GM19452 (cell line): ENCODE data around the gene DENND4A.
"Not testable (repeated sequence)": the region's sequence is repeated elsewhere in the genome, so short reads cannot be mapped to it uniquely, and the experiment has no call there.

ENCODE experiments used
- ATAC-seq: cut with Tn5 transposase; IDR thresholded peaks from one replicate; pipeline ENCODE4 v1.9.1; 2021; ENCODE audit not compliant: unreplicated experiment

The DENND4A gene

GRCh38 chr15:65789759-65790425 lies 2.2 kb downstream of the DENND4A start:
- no peak for ATAC-seq

DNA sequence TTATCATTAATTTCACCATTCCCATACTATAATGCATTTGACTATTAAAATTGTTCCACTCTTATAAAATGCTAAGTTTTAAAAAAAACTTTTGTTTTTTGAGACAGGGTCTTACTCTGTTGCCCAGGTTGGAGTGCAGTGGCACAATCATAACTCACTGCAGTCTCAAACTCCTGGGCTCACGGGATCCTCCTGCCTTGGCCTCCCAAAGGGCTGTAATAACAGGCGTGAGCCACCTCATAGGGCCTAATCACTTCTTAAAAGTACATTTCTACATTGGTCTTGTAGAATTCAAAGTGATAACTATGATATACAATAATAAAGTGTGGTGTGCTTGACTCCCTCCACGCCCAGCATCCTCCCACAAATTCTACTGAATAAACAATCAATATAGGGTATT lies 3.0 kb downstream of the DENND4A start:
- ATAC-seq: no peak

DNA sequence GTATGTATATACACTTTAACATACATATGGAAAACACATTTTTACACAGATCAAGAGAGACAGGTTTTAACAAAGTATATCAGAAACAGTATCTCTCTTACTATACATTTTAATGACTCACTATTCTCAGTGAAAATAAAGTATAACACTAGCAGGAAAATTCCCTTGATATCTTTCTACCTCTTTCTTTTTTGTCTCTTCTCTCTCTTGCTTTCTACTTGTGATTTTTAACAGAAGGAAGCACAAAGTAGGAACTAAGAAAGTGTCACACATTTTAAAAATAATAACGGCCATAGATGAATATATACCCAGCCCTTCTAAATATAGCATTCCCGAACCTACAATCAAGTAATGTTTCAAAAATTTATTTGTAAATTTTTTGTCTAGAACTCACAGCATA lies 4.8 kb downstream of the DENND4A start:
- no peak for ATAC-seq

GRCh38 chr15:65785151-65785550 lies 6.9 kb downstream of the DENND4A start:
- no peak for ATAC-seq

DNA sequence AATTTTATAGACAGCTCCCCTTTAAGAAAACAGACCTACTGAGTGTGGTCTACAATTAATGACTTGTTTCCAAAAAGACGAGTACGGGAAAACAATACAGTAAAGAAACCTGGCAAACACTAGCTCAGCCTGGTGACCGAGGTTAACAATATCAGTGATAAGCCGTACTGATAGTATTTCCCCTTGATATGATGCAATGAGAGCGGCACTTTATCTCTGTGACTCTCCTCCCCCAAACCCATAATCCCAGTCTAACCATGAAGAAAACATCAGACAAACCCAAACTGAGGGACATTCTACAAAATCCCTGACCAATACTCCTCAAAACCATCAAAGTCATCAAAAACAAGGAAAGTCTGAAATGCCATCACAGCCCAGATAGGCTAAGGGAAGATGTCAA lies 8.2 kb downstream of the DENND4A start:
- no peak for ATAC-seq

- ATAC-seq: no peak
Measured at GRCh38 chr15:65782096-65782495, 10.0 kb downstream of the DENND4A start.

DNA sequence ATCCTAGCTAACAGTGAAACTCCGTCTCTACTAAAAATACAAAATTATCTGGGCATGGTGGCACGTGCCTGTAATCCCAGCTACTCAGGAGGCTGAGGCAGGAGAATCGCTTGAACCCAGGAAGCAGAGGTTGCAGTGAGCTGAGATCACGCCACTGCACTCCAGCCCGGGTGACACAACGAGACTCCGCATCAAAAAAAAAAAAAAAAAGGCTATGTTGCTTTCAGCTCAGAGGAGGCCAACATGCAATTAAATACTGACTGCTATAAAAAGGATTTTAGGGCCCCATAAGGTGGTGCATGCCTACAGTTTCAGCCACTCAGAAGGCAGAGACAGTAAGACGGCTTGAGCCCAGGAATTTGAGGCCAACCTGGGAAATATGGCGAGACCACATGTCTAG lies 13.4 kb downstream of the DENND4A start:
- not testable (repeated sequence) for ATAC-seq

DNA sequence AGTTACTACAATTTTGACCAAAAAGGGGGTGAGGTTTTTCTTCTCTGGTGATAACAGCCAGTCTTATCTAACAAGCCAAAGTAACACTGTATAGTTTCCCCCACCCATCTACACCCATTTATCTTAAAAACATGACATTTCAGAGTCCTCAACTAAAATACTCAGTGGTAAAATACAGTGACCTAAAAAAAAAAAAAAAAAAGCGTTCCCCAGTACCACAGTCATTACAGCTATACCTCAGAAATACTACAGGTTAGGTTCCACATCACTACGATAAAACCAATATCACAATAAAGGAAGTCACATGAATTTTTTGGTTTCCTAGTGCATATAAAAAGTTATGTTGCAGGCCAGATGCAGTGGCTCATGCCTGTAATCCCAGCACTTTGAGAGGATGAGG lies 13.8 kb downstream of the DENND4A start:
- no peak for ATAC-seq

DNA sequence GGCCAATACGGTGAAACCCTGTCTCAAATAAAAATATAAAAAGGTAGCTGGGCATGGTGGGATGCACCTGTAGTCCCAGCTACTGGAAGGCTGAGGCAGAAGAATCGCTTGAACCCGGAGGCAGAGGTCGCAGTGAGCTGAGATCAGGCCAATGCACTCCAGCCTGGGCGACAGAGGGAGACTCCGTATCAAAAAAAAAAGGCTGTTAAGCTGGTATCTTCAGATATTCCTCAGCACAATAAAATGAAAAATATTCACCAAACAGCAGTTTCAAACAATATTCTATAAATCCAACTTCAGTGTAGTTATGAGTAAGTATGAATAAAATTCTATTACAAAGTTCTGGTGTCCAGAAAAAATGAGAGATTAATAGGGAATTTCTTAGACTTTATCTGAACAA lies 14.2 kb downstream of the DENND4A start:
- no peak for ATAC-seq

DNA sequence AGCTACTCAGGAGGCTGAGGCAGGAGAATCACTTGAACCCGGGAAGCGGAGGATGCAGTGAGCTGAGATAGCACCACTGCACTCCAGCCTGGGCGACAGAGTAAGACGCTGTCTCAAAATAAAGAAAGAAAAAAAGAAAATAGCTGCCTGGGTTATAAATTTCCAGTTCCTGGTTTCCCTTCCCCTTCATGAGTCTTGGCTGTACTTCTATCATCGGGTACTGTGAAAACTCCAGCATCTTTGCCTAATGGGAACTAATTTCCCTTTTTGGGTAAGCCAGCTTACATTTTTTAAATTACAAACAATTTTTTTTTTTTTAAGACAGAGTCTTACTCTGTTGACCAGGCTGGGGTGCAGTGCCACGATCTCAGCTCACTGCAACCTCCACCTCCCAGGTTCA lies 15.0 kb downstream of the DENND4A start:
- ATAC-seq: no peak

- ATAC-seq: no peak
Measured at GRCh38 chr15:65773386-65774111, 18.5 kb downstream of the DENND4A start.

GRCh38 chr15:65772930-65773329 lies 19.2 kb downstream of the DENND4A start:
- no peak for ATAC-seq

- ATAC-seq: no peak
Measured at GRCh38 chr15:65771870-65772269, 20.2 kb downstream of the DENND4A start.

DNA sequence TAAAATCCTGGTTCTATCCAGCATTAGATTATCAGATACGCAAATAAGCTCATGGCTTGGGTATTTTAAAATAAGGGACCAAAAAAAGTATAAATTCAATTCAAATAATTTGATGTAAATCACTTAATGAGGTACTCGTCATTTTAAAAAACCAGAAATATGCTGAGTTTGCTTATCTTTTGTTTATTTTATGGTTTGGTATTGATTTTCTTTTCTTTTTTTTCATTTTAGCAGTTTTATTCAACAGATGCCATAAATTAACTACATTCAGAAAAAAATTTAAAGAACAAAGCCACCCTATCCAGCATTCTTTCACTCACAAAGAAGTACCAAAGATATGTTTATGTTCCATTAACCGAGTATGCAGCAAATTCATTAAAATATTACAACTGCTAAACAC lies 22.6 kb downstream of the DENND4A start:
- no peak for ATAC-seq

DNA sequence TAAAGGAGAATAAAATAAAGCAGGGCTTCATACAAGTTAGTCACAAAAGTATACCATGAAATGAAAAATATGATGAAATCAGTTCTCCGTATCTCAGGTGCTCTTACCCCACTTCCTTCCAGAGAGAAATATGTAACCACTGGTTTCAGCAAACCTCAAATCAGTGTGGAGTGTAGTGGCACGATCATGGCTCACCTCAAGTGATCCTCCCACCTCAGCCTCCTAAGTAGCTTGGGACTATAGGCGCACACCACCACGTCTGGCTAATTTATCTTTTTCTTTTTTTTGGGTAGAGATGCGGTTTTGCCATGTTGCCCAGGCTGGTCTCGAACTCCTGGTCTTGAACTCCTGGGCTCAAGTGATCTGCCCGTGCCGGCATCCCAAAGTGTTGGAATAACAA lies 24.2 kb downstream of the DENND4A start:
- ATAC-seq: no peak

DNA sequence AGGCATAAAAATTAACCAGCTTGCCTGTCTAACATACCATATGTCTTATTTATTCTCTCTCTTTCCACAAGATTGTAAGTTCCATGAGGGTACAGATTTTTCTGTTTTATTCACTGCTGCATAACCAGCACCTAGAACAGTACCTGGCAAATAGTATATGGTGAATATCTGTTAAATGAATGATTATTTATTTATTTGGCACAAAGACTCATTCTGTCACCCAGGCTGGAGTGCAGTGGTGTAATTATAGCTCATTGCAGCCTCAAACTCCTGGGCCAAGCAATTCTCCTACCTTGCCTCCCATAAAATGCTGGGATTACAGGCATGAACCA lies 24.9 kb downstream of the DENND4A start:
- no peak for ATAC-seq

GRCh38 chr15:65766422-65767263 lies 25.4 kb downstream of the DENND4A start:
- no peak for ATAC-seq

- no peak for ATAC-seq
Measured at GRCh38 chr15:65765106-65765505, 27.0 kb downstream of the DENND4A start.

- ATAC-seq: no peak
Measured at GRCh38 chr15:65762914-65763787, 28.9 kb downstream of the DENND4A start.

- ATAC-seq: no peak
Measured at GRCh38 chr15:65762399-65762798, 29.7 kb downstream of the DENND4A start.
